Right cardiac atrium (tissue), 5 donors: ENCODE measurements around the gene HAT1. TPM values are rescaled to one million over a fixed set of nuclear protein-coding genes. Genes with fewer than 3 reads are reported as not detected.

Experiments used
- ATAC-seq, 2 donors: fragments of 200-7000 bp; cut with Tn5 transposase; one replicate each; pipeline versions ENCODE4 v1.8.0 to v1.9.1; 2020; ENCODE audit warnings: moderate library complexity in 2 of 2, mild to moderate bottlenecking in 1 of 2
- DNase-seq, 3 donors: peaks; one replicate each; pipeline ENCODE4 v3.0.0-alpha.2; 2020
- H3K27ac ChIP-seq: one replicate; pipeline ENCODE4 v1.5.1; 2013; ENCODE audit warnings: mild to moderate bottlenecking, low read length, control low read depth, moderate library complexity
- H3K27me3 ChIP-seq: one replicate; pipeline ENCODE4 v1.6.1; 2013; ENCODE audit not compliant: control insufficient read depth, insufficient read depth
- H3K4me1 ChIP-seq: one replicate; pipeline ENCODE4 v1.6.1; 2013; ENCODE audit warnings: low read length; ENCODE audit not compliant: control insufficient read depth, insufficient read depth
- H3K4me3 ChIP-seq: one replicate; pipeline ENCODE4 v1.5.1; 2013; ENCODE audit warnings: low read length, control low read depth
- H3K9me3 ChIP-seq: one replicate; pipeline ENCODE4 v1.6.1; 2013; ENCODE audit warnings: low read length; ENCODE audit not compliant: control insufficient read depth
- WGBS: extraction: QIAGEN DNeasy Blood & Tissue Kit; methylation state at CpG from one replicate; pipeline ENCODE4 v1.1.7; 2013; 5-methylcytosine and 5-hydroxymethylcytosine counted together
- intact Hi-C, 4 donors: fragments of 100-400 bp; cut with DNase I; formaldehyde crosslinking; loops; one replicate each; pipeline versions ENCODE4 v1.11.0 to v1.14.0; 2022 to 2023
- long read RNA-seq, 4 donors: library from polyadenylated mRNA; unstranded; transcript quantifications; one replicate each; pipeline ENCODE4 v2.0.0, GENCODE V29; 2020 to 2021
- polyA plus RNA-seq: library from polyadenylated mRNA; stranded (reverse); fragments of 200-250 nt; gene quantifications from one replicate; pipeline ENCODE4 v1.2.3, GENCODE V29; 2013
- total RNA-seq, 4 donors: library from RNA; stranded (reverse); fragmentation: NEBNext Ultra II Directional; extraction: Animal tissue kit (Norgen Biotek cat#: 25700); gene quantifications; one replicate each; pipeline ENCODE4 v1.2.1, GENCODE V29; 2021
- donor health status: healthy with polysubstance abuse.
- donor health status: DM: no; HTN: yes; CAD: no.
- donor health status: DM: no; HTN: no; CAD: no.
- donor health status: DM: no; HTN: yes; CAD: no; lungs with severe emphysema.
- donor health status: DM: yes; HTN: yes; CAD: no.

Gene HAT1
- total RNA-seq (10 to 100 TPM; 29.1 to 35.0 (median 33.2) TPM), polyA plus RNA-seq (27.6 TPM)
- long read RNA-seq, donor 1, transcript HAT1-201 (11 exons, 1,626 nt) = major isoform, 59 of 64 reads
- long read RNA-seq, donor 1, partial matches to known transcripts = 2 of 64 reads
- long read RNA-seq, donor 1, other reads (novel, unspliced or antisense) = 2 of 64 reads
- long read RNA-seq, donor 2, transcript HAT1-201 (11 exons, 1,626 nt) = major isoform, 25 of 31 reads
- long read RNA-seq, donor 2, partial matches to known transcripts = 1 of 31 reads
- long read RNA-seq, donor 2, other reads (novel, unspliced or antisense) = 5 of 31 reads
- long read RNA-seq, donor 3, transcript HAT1-201 (11 exons, 1,626 nt) = major isoform, 166 of 215 reads
- long read RNA-seq, donor 3, partial matches to known transcripts = 16 of 215 reads
- long read RNA-seq, donor 3, other reads (novel, unspliced or antisense) = 29 of 215 reads
- long read RNA-seq, donor 4, transcript HAT1-201 (11 exons, 1,626 nt) = major isoform, 26 of 33 reads
- long read RNA-seq, donor 4, partial matches to known transcripts = 2 of 33 reads
- long read RNA-seq, donor 4, other reads (novel, unspliced or antisense) = 5 of 33 reads

GRCh38 chr2:171922230-171923022 lies at the start of gene HAT1:
Gene HAT1 (plus strand): TSS chr2:171922461. CDS start chr2:171922501, 40 bp downstream.
- H3K27ac ChIP-seq = peak within 1 kb of the TSS; percentile 90
- no peaks in the 10 kb centered on the region for H3K9me3 ChIP-seq
- H3K27me3 ChIP-seq = no peaks in the 10 kb centered on the region
- under 1% methylated on average over 61 of the region's 61 CpGs for WGBS
- no peaks in the 10 kb centered on the region for H3K4me1 ChIP-seq
- peak within 1 kb of the TSS; percentile 90 for H3K4me3 ChIP-seq
- intact Hi-C loops = no loop called here
- peak; percentile 99 to 100 for ATAC-seq
- DNase-seq = peak; percentile 97 to 99 (median 98)

GRCh38 chr2:171874517-171874916 lies 47.7 kb upstream of the HAT1 start:
- Histone ChIP-seq H3K9me3 (no peaks in the 10 kb centered on the region), H3K27ac (no peak overlapping the region), H3K4me3 (no peak overlapping the region), H3K27me3 (no peaks in the 10 kb centered on the region), H3K4me1 (peaks cover 4% of the 10 kb centered on the region)
- 96% methylated on average over 1 of the region's 1 CpG for WGBS
- intact Hi-C loops = no loop called here
- ATAC-seq (no peak), DNase-seq (no peak)

- H3K4me1 ChIP-seq = peaks cover 4% of the 10 kb centered on the region
- no peaks in the 10 kb centered on the region for H3K27me3 ChIP-seq
- intact Hi-C loops = no loop called here
- H3K27ac ChIP-seq = no peak overlapping the region
- DNase-seq (no peak), ATAC-seq (no peak)
- H3K9me3 ChIP-seq = no peaks in the 10 kb centered on the region
- H3K4me3 ChIP-seq = no peak overlapping the region
- WGBS = 90% methylated on average over 12 of the region's 12 CpGs
These were observed 47.3 kb upstream of the HAT1 start for GRCh38 chr2:171874963-171875362.

- no peaks in the 10 kb centered on the region for H3K9me3 ChIP-seq
- peak overlapping the region; percentile 77 for H3K27ac ChIP-seq
- intact Hi-C loops = no loop called here
- no peak overlapping the region for H3K4me3 ChIP-seq
- DNase-seq = peak in 2 of 3 donors; percentile 25 to 53
- no peaks in the 10 kb centered on the region for H3K27me3 ChIP-seq
- ATAC-seq = peak; percentile 93 to 94
- H3K4me1 ChIP-seq = peaks cover 2% of the 10 kb centered on the region
- 27% methylated on average over 2 of the region's 2 CpGs for WGBS
These were observed 43.7 kb upstream of the HAT1 start for GRCh38 chr2:171878481-171878993.

GRCh38 chr2:171879865-171880264 lies 42.4 kb upstream of the HAT1 start:
- no peak for DNase-seq
- peaks cover 4% of the 10 kb centered on the region for H3K4me1 ChIP-seq
- 41% methylated on average over 1 of the region's 1 CpG for WGBS
- H3K27ac ChIP-seq = no peak overlapping the region
- no peaks in the 10 kb centered on the region for H3K9me3 ChIP-seq
- H3K27me3 ChIP-seq = no peaks in the 10 kb centered on the region
- H3K4me3 ChIP-seq = no peak overlapping the region
- ATAC-seq = no peak
- intact Hi-C loops = no loop called here

GRCh38 chr2:171880774-171881173 lies 41.5 kb upstream of the HAT1 start:
- Histone ChIP-seq H3K4me1 (peaks cover 4% of the 10 kb centered on the region), H3K4me3 (no peak overlapping the region), H3K9me3 (no peaks in the 10 kb centered on the region), H3K27me3 (no peaks in the 10 kb centered on the region), H3K27ac (no peak overlapping the region)
- DNase-seq (no peak), ATAC-seq (no peak)
- WGBS = 93% methylated on average over 3 of the region's 3 CpGs
- intact Hi-C loops = no loop called here

- intact Hi-C loops = no loop called here
- WGBS = 91% methylated on average over 2 of the region's 2 CpGs
- Histone ChIP-seq H3K27ac (no peak overlapping the region), H3K4me1 (peaks cover 4% of the 10 kb centered on the region), H3K4me3 (no peak overlapping the region), H3K27me3 (no peaks in the 10 kb centered on the region), H3K9me3 (no peaks in the 10 kb centered on the region)
- ATAC-seq = no peak
- DNase-seq = no peak
These were observed 40.0 kb upstream of the HAT1 start for GRCh38 chr2:171882089-171882769.

GRCh38 chr2:171883275-171883893 lies 38.9 kb upstream of the HAT1 start:
- intact Hi-C loops = no loop called here
- no peak for DNase-seq
- ATAC-seq = no peak
- WGBS = 86% methylated on average over 5 of the region's 5 CpGs
- Histone ChIP-seq H3K27me3 (no peaks in the 10 kb centered on the region), H3K27ac (no peak overlapping the region), H3K4me1 (peaks cover 2% of the 10 kb centered on the region), H3K9me3 (no peaks in the 10 kb centered on the region), H3K4me3 (no peak overlapping the region)

- Histone ChIP-seq H3K4me3 (no peak overlapping the region), H3K4me1 (peaks cover 2% of the 10 kb centered on the region)
- no peak for ATAC-seq
These were observed 32.9 kb upstream of the HAT1 start for GRCh38 chr2:171889333-171889732.

GRCh38 chr2:171889808-171890207 lies 32.5 kb upstream of the HAT1 start:
- peaks cover 2% of the 10 kb centered on the region for H3K4me1 ChIP-seq
- intact Hi-C loops = no loop called here
- DNase-seq = no peak
- no peaks in the 10 kb centered on the region for H3K9me3 ChIP-seq
- ATAC-seq = no peak
- WGBS = 68% methylated on average over 1 of the region's 1 CpG
- no peak overlapping the region for H3K27ac ChIP-seq
- no peak overlapping the region for H3K4me3 ChIP-seq
- H3K27me3 ChIP-seq = no peaks in the 10 kb centered on the region

More at GRCh38 chr2:171889333-171889732, 32.9 kb upstream of the HAT1 start:
- WGBS = 88% methylated on average over 2 of the region's 2 CpGs
- H3K27me3 ChIP-seq = no peaks in the 10 kb centered on the region
- H3K9me3 ChIP-seq = no peaks in the 10 kb centered on the region
- intact Hi-C loops = no loop called here
- H3K27ac ChIP-seq = no peak overlapping the region
- no peak for DNase-seq
